ENCODE measurements around the gene NAXE. TPM values are rescaled to one million over a fixed set of nuclear protein-coding genes. Genes with fewer than 3 reads are reported as not detected.
A peak's percentile ranks its signal among the peaks of the same experiment; 100 is the strongest.
"Not testable (repeated sequence)": the region's sequence is repeated elsewhere in the genome, so short reads cannot be mapped to it uniquely, and the experiment has no call there.

NAXE gene
- total RNA-seq = 51.9 and 55.3 TPM in 2 replicates
- polyA plus RNA-seq (2012) = 81.4 TPM

DNA sequence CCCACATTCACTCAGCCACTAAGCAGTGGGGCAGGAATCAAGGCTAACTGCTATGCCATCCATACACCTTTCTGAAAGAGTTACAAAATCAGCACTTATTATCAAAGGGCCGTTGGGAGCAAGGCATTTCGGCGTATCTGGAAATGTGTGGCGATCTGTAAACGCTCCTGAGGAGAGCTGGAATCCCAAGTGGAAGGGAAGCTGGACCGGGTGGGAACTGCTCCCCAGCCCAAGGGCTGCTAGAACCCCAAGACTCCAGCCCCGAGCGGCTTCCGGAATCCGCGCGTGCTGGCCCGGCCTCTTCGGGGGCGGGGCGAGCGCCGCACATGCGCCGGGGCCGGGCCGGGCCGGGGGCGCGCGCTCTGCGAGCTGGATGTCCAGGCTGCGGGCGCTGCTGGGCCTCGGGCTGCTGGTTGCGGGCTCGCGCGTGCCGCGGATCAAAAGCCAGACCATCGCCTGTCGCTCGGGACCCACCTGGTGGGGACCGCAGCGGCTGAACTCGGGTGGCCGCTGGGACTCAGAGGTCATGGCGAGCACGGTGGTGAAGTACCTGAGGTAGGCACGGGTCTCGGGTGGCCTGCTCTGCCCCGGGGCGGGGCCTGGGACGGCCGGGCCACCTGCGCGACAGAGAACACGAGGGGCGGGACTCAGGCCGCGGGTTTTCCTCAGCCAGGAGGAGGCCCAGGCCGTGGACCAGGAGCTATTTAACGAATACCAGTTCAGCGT, at the start of gene NAXE:
NAXE (plus strand) TSS at position 345 of the 726 bp plus-strand sequence; CDS start at position 374, 29 bp downstream.
- DNase-seq (ENCODE audit: low read depth) = peak; percentile 77

DNA sequence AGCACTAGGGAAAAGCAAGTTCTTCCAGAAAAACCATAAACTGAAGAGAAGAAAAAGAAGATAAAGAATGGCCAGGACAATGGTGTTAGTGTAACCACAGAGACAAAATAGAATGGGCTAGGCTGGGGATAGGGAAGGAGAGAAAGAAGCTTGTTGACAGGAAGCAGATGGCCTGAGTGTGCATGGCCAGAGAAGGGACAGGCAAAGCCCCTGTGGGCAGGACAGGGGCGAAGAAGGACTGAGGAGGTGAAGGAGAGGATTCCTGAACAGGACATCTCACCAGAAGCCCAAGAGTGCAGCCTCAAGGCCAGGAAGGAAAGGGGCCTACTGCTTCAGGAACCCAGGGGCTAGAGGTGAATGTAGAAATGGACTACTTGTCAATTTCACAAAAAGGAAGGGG, 48.5 kb upstream of the NAXE start:
- peak; percentile 18 for DNase-seq (ENCODE audit: low read depth)

DNA sequence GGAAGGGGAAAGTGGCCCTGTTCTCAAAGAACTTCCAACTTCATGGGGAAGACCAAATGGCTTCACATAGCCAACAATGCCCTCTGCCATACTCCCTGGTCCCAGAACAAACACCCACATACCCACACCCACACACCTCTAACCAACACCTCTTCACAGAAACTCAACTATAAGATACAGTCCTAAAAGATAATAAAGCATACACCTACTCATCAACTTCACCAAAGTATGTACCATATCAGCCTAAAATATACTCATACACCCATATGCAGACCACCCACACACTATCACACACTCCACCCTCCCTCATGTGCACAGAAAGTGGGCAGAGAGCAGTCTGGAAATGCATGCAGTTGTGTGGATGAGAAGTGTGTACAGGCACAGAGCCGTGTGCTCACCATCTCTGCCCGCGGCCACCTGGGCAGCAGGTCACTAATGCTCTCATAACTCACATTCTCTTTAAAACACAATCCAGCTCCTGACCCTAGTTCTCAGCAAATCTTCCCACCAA, 46.9 kb upstream of the NAXE start:
- no peak for DNase-seq (ENCODE audit: low read depth)

DNA sequence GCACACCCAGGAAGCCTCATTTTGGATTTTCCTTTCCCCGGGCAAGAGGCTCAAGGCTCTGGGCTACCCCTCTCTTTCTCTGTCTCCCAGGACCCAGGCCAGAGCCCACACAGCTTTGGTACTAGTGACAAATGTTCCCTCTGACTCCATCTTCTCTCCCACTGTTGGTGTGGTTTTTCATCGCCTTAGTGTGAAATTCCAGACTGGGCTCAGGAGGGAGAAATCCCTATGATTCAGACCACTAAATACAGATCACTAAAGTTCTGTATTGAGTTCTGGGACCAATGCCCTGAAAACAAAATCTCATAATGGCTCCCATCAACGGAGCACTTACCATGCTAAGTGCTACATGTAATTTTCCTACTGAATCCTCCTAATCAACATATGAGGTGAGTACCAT, 45.3 kb upstream of the NAXE start:
- DNase-seq (ENCODE audit: low read depth) = peak; percentile 66

DNA sequence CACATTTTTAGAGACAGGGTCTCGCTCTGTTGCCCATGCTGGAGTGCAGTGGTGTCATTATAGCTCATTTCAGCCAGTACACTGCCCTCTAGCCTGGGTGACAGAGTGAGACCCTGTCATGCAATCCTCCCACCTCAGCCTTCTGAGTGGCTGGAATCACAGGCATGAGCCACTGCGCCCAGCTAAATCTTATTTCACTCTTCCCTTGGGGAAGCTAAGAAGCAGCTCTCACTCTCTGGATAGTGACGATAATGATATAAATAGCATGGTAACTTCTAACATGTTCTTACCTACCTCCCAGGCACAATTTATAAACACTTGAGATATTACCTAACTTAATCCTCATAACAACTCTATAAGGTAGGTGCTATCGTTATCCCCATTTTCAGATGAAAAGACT, 44.1 kb upstream of the NAXE start:
- no peak for DNase-seq (ENCODE audit: low read depth)

DNA sequence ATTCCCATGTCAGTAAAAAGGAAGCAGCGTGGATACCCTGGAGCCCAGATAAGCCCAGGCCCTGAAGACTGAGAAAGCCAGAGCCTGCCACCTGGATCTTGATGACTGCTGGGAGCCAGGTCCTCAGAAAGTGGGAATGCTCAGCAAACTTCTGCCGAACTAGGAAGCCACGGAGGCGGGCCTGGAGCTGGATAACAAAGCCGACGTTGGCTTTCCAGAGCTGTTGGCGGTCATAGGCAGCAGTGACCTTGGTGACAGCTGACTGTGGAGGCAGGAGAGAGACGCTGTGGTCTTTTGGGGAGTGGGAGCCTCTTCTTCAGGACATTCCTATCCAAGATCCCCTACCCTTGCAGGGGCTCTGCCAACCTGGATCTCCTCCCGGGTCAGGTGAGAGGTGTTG, 43.6 kb upstream of the NAXE start:
- no peak for DNase-seq (ENCODE audit: low read depth)

DNA sequence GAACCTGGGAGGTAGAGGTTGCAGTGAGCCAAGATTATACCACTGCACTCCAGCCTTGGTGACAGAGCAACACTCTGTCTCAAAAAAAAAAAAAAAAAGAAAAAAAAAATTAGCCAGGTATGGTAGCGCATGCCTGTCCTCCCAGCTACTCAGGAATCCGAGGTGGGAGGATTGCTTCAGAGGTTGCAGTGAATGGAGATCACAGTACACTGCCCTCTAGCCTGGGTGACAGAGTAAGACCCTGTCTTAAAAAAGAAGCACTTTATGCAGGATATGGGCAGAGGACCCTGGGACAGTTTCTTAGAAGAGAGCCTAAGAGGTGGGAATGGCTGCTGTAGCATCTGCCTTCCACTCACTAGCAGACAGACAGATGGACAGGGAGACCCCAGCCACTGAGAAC, 42.2 kb upstream of the NAXE start:
- no peak for DNase-seq (ENCODE audit: low read depth)

DNA sequence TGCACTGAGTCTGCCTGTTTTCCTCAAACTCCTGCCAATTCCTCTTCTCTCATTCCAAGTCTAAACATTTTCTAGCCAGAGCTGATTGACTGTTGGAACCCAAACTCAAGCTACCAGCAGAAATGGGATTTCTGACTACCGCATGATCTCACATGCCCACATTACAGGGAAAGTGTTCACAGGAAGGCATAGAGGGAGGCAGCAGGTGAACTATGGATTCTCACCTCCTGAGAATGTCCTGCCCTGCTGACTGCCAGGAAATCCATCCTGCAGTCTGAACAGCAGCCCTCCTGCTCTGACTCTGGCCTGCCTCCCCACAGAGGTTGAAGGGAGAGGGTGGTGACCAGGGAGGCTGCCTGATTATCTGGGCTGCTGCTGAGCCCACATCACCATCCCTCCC, 41.7 kb upstream of the NAXE start:
- DNase-seq (ENCODE audit: low read depth) = no peak

DNA sequence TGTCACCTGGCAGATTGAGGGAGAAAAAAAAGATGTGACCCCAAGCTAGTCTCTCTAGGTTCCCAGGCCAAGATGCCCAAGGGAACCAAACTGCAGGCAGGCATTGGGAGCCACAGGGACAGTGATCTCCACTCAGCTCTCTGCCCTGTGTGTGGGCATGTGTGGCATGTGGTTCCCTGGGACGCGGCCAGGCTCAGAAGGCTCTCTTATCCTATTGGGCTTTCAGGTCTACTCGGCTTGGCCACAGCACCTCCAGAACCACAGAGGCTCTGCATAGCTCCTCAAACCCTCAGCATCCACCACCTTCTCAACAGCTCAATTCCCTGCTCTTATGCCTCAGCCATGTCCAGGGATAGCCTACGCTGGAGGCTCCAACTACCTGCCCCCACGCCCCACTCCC, 41.2 kb upstream of the NAXE start:
- DNase-seq (ENCODE audit: low read depth) = peak; percentile 26

DNA sequence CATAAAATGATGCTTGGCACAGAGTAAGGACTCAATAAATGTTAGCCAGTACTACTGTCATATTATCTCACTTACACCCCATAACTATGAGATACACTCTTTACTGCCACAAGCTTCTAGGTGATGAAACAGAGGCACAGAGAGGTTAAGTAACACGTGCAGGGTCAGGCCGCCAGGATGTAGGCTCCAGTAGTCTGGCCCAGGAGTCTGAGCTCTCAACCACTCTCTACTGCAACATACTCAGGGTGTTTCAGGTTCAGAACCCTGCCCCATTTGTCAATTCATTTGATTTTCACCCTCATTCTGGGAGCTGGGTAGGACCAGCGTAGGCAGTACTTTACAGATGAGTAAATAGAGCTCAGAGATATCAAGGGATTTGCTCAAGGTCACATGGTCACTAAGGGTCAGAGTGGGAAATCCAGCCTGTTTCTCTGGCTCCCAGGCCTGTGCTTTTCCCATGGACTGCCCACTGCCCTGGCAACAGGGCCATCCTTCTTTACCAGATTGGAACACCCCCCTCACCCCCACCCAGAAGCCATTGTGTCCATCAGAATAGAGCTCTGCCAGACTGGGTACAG, 40.4 kb upstream of the NAXE start:
- no peak for DNase-seq (ENCODE audit: low read depth)

DNA sequence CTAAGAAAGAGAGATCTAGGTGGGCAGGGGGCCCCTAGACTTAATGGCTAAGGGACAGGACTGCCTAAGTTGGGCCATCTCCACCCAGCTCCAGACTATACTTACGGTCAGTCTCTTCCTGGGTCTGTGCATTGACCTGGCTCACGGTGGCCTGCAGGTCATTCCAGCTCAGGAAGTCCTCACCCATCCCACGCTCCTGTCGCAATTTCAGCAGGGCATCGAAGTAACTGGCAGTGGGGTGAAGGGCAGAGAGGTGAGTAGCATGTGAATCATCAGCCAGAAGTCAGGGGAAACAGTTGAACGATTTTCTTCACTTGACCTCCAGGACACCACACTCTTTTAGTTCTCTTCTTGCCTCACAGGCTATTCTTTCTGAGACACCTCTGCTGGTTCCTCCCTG, 39.7 kb upstream of the NAXE start:
- no peak for DNase-seq (ENCODE audit: low read depth)

DNA sequence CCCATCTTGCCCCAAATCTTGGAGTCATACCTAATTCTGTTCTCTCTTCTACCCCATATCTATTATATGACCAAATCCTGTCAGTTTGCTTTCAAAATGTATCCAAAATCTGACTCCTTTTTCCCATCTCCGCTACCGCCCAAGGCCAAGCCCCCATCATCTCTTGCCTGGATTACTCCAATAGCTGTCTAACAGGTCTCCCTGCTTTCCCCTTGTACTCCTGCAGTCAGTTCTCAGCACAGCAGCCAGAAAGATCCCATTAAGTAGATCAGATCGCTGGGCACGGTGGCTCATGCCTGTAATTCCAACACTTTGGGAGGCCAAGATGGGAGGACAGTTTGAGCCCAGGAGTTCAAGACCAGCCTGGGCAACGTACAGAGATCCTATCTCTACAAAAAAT, 39.1 kb upstream of the NAXE start:
- DNase-seq (ENCODE audit: low read depth) = no peak

DNA sequence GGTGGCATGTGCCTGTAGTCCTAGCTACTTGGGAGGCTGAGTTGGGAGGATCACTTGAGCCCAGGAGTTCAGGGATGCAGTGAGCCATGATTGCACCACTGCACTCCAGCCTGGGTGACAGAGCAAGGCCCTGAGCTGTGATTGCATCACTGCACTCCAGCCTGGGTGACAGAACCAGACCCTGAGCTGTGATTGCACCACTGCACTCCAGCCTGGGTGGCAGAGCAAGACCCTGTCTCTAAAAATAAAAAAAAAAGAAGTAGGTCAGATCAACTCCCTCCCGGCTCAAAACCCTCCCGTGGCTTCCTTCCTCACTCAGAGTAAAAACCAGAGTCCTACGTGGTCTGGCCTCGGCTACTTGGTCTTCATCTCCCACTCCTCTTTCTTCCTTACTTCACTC, 38.6 kb upstream of the NAXE start:
- not testable (repeated sequence) for DNase-seq (ENCODE audit: low read depth)

DNA sequence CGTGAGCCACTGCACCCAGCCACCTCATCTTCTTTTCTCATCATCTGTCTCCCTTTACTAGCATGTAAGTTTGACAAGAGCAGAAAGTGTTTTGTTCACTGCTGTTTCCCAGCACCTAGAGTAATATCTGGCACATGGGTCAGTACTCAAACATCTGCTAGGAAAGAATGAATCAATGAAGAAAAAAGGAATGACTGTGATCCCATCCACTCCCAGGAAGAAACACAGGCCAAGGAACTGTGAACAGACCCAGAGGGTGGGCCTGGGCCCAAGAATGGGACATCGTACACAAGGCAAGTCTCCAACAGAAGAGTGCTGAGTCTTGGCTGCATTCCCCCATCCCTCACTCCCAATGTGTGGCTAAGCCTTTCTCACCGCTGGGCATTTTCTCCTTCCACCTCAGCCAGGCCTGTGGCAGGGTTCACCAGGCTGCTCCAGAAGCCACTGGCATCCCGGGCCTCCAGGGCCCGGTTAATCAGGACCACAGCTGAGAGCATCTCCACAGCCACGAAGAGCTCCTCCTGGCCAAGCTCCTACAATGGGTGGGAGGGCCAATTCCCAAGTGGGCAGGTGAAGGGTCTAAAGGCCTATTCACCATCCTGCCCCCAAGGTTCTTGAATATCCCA, 37.6 kb upstream of the NAXE start:
- DNase-seq (ENCODE audit: low read depth) = peak; percentile 72

DNA sequence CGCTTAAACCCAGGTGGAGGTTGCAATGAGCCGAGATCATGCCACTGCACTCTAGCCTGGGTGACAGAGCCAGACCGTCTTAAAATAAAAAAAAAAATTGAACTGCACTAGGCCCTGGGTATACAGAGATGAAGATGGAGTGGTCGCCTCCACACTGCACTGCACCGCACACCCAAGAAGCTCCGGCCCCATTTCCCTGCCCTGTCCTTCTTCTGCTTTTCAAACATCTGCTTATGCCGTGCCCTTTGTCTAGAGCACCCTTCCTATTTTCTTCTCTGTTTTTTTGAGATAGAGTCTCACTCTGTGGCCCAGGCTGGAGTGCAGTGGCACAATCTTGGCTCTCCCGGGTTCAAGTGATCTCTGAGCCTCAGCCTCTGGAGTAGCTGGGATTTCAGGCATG, 36.6 kb upstream of the NAXE start:
- no peak for DNase-seq (ENCODE audit: low read depth)

DNA sequence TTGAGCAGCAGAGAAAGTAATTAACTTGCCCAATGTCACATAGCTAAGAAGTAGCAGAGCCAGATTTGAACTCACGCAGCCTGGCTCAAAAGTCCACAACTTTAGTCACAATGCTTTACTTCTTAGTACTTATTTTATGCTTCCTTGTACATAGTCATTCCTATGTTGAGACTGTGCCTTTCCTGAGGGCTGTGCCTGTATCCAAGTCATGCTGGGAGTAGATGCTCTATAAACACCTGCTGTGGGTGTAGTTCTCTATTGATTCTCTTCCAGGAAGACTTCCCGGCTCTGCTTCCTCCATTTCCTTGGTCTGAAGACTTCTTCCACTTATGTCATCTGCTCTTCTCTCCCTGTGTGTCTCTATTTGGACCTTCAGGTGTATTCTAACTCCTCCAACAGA, 35.9 kb upstream of the NAXE start:
- DNase-seq (ENCODE audit: low read depth) = no peak

DNA sequence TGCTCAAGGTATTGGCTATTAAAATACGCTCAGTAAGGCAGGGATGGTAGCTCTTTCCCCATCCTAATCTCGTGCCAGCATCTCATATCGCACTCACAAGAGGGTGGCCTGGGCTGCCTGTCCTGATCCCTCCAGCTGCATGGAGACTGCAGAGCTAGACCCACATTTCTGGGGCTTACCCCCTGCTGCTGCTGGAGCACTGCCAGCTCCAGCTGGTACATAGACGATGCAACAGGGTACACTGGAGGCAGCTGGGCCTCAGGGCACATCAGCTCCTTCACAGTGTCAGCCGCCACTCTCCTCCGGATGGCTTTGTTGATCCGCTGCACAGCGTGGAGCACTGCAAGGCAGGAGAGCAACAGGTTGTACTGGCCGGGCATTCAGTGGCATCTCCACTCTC, 35.2 kb upstream of the NAXE start:
- no peak for DNase-seq (ENCODE audit: low read depth)

DNA sequence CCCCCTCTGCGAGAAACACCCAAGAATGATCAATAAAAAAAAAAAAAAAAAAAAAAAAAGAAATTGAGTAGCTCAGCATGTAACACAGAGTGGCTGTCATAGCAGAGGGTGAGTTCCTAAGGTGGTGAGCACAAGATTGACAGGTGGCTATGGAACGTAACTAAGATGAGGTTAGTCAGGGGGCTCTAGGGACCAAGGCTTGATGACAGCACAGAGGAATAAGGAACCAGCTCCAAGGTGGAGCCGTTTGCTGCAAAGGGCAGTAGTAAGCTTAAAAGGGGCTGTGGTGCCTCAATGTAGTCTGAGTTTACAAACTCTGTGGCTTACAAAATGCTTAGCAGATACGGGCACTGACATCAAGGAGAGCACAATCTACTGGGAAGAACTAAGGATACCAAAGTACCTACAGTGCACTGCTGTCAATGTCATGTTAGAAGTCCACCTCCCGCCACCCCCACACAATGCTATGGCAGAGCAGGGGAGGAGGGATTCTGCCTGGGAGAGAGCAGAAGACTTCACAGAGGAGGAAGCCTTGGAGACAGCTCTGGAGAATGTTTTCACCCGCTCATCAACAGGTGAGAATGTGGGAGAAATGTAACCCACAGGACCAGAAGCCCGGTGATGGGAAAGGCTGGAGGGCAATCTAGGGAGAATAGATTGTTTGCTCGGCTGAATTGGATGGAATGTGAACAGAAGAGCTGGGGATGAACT, 32.3 kb upstream of the NAXE start:
- no peak for DNase-seq (ENCODE audit: low read depth)

DNA sequence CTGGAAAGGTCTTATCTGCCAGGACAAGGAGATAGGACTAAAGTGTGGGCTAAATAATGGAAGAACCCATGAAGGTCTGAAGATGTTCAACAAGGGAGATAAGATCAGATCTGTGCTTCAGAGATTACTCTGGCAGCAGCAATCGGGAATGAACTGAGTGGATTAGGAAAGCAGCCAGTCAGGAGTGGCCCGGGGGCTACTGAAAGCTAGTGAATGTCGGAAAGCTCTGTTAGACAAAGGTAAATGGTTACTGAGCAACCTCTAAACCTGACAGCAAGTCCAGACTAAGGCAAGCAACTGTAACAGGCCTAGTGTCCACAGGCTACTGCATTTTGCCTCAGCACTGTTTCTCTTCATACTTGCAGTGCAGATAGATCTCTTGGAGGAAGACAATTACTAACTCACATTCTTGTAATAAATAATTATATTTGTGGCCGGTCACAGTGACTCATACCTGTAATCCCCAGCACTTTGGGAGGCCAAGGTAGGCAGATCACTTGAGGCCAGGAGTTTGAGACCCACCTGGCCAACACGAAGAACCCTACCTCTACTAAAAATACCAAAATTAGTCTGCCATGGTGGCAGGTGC, 31.7 kb upstream of the NAXE start:
- no peak for DNase-seq (ENCODE audit: low read depth)

DNA sequence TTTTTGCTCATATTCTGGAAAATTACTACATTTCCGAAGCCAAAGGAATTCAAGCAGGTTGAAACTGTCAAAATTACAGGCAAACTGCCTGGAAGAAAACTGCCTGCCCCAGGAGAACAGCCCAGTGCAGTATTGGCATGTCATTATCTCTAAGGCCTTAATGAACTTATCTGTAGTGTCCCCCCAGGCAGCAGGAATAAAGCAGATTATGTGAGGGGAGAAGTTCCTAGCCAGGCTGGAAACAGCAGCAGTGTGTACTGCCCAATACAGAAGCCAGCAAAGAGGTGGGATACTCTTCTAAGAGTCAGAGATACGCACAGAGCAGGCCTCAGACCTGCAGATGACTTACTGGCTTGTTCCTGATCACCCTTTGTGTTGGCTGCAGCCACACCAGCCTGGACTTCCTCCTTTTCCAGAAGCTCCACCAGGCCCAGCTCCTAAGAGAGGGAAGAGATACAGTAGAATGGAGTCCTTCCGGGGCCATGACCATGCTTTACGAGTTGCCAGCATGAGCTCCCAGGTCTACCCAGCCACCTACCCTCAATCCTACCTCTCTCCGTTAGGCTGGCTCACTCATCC, 30.9 kb upstream of the NAXE start:
- no peak for DNase-seq (ENCODE audit: low read depth)

DNA sequence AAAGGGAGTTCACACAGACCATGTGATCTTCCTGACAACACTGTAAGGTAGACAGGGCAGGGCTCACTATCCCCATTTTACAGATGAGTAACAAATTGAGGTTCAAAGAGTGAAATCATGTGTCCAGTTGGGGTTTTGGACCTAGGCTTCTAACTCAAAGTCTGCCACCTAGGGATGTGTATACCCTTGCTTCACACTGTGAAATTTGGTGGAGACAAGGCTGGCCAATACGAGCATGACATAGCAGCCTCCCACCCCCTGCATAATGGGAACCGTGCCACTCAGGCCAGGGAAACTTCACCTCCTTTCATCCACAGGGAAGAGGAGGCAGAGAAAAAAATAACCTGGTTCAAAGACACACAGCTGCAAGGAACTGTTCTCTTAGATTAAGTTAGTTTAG, 26.1 kb upstream of the NAXE start:
- DNase-seq (ENCODE audit: low read depth) = no peak

Measured in myocyte (in vitro differentiated cells).